ENCODE measurements around the gene CELA1. TPM values are rescaled to one million over a fixed set of nuclear protein-coding genes. Genes with fewer than 3 reads are reported as not detected.

Gene CELA1
- total RNA-seq, 1 donor from 2014 or later, result not detected

GRCh38 chr12:51323317-51323960 lies 23.0 kb downstream of the CELA1 start:
- TF ChIP-seq CTCF (IDR thresholded peaks at IDR 0.05), result no peak
- Mint-ChIP-seq H3K4me1 (ENCODE audit: unreplicated experiment) (peaks cover 16% of the 10 kb centered on the region), H3K27ac (ENCODE audit: unreplicated experiment) (no peak overlapping the region)

DNA sequence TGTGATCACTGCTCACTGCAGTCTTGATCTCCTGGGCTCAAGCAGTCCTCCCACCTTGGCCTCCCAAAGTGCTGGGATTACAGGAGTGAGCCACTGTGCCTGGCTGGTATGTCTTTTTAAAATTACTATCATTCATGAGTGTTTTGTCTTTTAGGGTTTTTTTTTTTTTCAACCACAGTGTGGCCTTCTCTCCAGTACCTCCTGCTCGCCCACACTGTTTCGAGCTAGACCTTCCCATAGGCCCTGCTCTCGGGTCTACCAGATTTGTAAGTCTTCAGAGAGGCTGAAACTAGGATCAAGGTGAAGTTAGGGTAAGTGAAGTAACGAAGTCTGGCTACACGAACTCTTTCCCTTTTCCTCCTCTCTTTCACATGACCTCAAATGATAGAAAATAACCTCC lies 24.0 kb downstream of the CELA1 start:
- no peak overlapping the region for H3K27ac Mint-ChIP-seq (ENCODE audit: unreplicated experiment)
- H3K4me3 Mint-ChIP-seq (ENCODE audit: unreplicated experiment), result no peak overlapping the region
- H3K27me3 Mint-ChIP-seq (ENCODE audit: unreplicated experiment), result no peaks in the 10 kb centered on the region

More at GRCh38 chr12:51323317-51323960, 23.0 kb downstream of the CELA1 start:
- no peaks in the 10 kb centered on the region for H3K9me3 Mint-ChIP-seq (ENCODE audit: unreplicated experiment)
- no peak overlapping the region for H3K4me3 Mint-ChIP-seq (ENCODE audit: unreplicated experiment)
- no peak for DNase-seq (ENCODE audit: extremely low spot score, unreplicated experiment)
- no peaks in the 10 kb centered on the region for H3K36me3 Mint-ChIP-seq (ENCODE audit: unreplicated experiment)
- H3K27me3 Mint-ChIP-seq (ENCODE audit: unreplicated experiment), result no peaks in the 10 kb centered on the region

DNA sequence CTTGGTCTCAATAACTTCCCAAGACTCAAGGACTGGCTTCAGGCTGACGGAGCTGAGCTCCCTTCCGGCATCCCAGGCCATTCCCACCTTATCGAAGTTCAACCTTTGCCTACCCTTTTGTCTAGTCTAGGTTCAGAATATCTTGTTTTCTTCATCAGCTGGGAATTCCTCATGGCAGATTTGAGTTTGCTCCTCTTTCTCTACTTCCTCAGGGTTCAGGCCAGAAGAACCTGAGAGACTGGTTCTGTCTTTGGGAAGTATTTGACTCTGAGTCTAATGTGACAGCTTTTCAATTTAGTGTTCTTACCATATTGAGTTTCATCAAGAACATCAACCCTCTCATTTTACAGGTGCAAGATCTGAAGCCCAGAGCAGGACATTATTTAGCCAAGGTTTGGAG lies 24.6 kb downstream of the CELA1 start:
- Mint-ChIP-seq H3K9me3 (ENCODE audit: unreplicated experiment) (no peaks in the 10 kb centered on the region), H3K4me1 (ENCODE audit: unreplicated experiment) (peaks cover 12% of the 10 kb centered on the region), H3K4me3 (ENCODE audit: unreplicated experiment) (no peak overlapping the region), H3K27ac (ENCODE audit: unreplicated experiment) (no peak overlapping the region), H3K27me3 (ENCODE audit: unreplicated experiment) (no peaks in the 10 kb centered on the region), H3K36me3 (ENCODE audit: unreplicated experiment) (no peaks in the 10 kb centered on the region)
- DNase-seq (ENCODE audit: extremely low spot score, unreplicated experiment), result no peak
- no peak for TF ChIP-seq CTCF (IDR thresholded peaks at IDR 0.05)

More for the DNA sequence above, 24.0 kb downstream of the CELA1 start:
- DNase-seq (ENCODE audit: extremely low spot score, unreplicated experiment), result no peak
- peaks cover 16% of the 10 kb centered on the region for H3K4me1 Mint-ChIP-seq (ENCODE audit: unreplicated experiment)
- no peaks in the 10 kb centered on the region for H3K36me3 Mint-ChIP-seq (ENCODE audit: unreplicated experiment)
- no peaks in the 10 kb centered on the region for H3K9me3 Mint-ChIP-seq (ENCODE audit: unreplicated experiment)
- no peak for TF ChIP-seq CTCF (IDR thresholded peaks at IDR 0.05)

- H3K4me3 Mint-ChIP-seq (ENCODE audit: unreplicated experiment), result no peak overlapping the region
- no peak for TF ChIP-seq CTCF (IDR thresholded peaks at IDR 0.05)
- no peak for DNase-seq (ENCODE audit: extremely low spot score, unreplicated experiment)
- no peaks in the 10 kb centered on the region for H3K9me3 Mint-ChIP-seq (ENCODE audit: unreplicated experiment)
- H3K36me3 Mint-ChIP-seq (ENCODE audit: unreplicated experiment), result no peaks in the 10 kb centered on the region
- peaks cover 9% of the 10 kb centered on the region for H3K4me1 Mint-ChIP-seq (ENCODE audit: unreplicated experiment)
- no peaks in the 10 kb centered on the region for H3K27me3 Mint-ChIP-seq (ENCODE audit: unreplicated experiment)
- peak overlapping the region; percentile 47 for H3K27ac Mint-ChIP-seq (ENCODE audit: unreplicated experiment)
Observed at GRCh38 chr12:51320695-51321320, 25.7 kb downstream of the CELA1 start.

GRCh38 chr12:51320311-51320694 lies 26.2 kb downstream of the CELA1 start:
- no peak overlapping the region for H3K4me3 Mint-ChIP-seq (ENCODE audit: unreplicated experiment)
- H3K27me3 Mint-ChIP-seq (ENCODE audit: unreplicated experiment), result no peaks in the 10 kb centered on the region
- H3K4me1 Mint-ChIP-seq (ENCODE audit: unreplicated experiment), result peaks cover 9% of the 10 kb centered on the region
- H3K27ac Mint-ChIP-seq (ENCODE audit: unreplicated experiment), result peak overlapping the region; percentile 47
- no peaks in the 10 kb centered on the region for H3K9me3 Mint-ChIP-seq (ENCODE audit: unreplicated experiment)
- DNase-seq (ENCODE audit: extremely low spot score, unreplicated experiment), result no peak
- no peaks in the 10 kb centered on the region for H3K36me3 Mint-ChIP-seq (ENCODE audit: unreplicated experiment)
- TF ChIP-seq CTCF (IDR thresholded peaks at IDR 0.05), result no peak
